CD4-positive, alpha-beta T cell (primary cell): Measurements from ENCODE around the gene GINS1. TPM values are rescaled to one million over a fixed set of nuclear protein-coding genes. Genes with fewer than 3 reads are reported as not detected.
A peak's percentile ranks its signal among the peaks of the same experiment; 100 is the strongest.
"Not testable (repeated sequence)": the region's sequence is repeated elsewhere in the genome, so short reads cannot be mapped to it uniquely, and the experiment has no call there.

Experiments
- ATAC-seq: fragments of 200-7000 bp; cut with Tn5 transposase; one replicate; pipeline ENCODE4 v1.10.0; 2022; ENCODE audit warnings: mild to moderate bottlenecking; ENCODE audit not compliant: poor library complexity
- CTCF ChIA-PET: fragments of 350-600 bp; sonication (Branson Sonifier 250); formaldehyde crosslinking; loops from one replicate; lab custom pipeline; 2021; ENCODE audit warnings: antibody characterized with exemption, inconsistent platforms; lab: Charles Lee
- POLR2A ChIA-PET: fragments of 350-600 bp; sonication (Branson Sonifier 250); formaldehyde crosslinking; loops from one replicate; lab custom pipeline; 2021; ENCODE audit warnings: antibody characterized with exemption, inconsistent platforms; lab: Charles Lee
- DNase-seq, 14 experiments: peaks; one replicate each; pipeline ENCODE4 v3.0.0-alpha.2; 2013 to 2020; ENCODE audit warnings: mixed read lengths in 2 of 14
- H3K27ac ChIP-seq, 2 donors: one replicate each; pipeline versions ENCODE4 v1.5.1 to v1.7.0; 2013; ENCODE audit warnings: low read length in 2 of 2, low read depth in 1 of 2, mild to moderate bottlenecking in 1 of 2
- H3K27me3 ChIP-seq, 2 experiments: 1 replicate in 1 of 2; 2 replicates in 1 of 2; pipeline versions ENCODE4 v1.6.1 to v1.7.0; 2013; ENCODE audit warnings: low read length in 2 of 2, control low read depth in 1 of 2, mild to moderate bottlenecking in 1 of 2, moderate library complexity in 1 of 2; ENCODE audit not compliant: insufficient read depth in 2 of 2, control insufficient read depth in 1 of 2
- H3K36me3 ChIP-seq: one replicate; pipeline ENCODE4 v1.6.1; 2013; ENCODE audit warnings: low read length, control low read depth; ENCODE audit not compliant: insufficient read depth
- H3K4me1 ChIP-seq: one replicate; pipeline ENCODE4 v1.6.1; 2013; ENCODE audit warnings: low read length, control low read depth; ENCODE audit not compliant: insufficient read depth
- H3K4me3 ChIP-seq: one replicate; pipeline ENCODE4 v1.5.1; 2013; ENCODE audit warnings: mild to moderate bottlenecking, low read length, moderate library complexity
- H3K9me3 ChIP-seq, 2 experiments: 1 replicate in 1 of 2; 2 replicates in 1 of 2; pipeline versions ENCODE4 v1.6.1 to v1.7.0; 2013; ENCODE audit warnings: low read length in 2 of 2, mild to moderate bottlenecking in 2 of 2, control low read depth in 1 of 2, moderate library complexity in 1 of 2; ENCODE audit not compliant: control insufficient read depth in 1 of 2, insufficient read depth in 1 of 2
- H3K27ac Mint-ChIP-seq: one replicate; pipeline ENCODE4 v1.8.0; 2020; ENCODE audit warnings: mixed read lengths
- H3K27me3 Mint-ChIP-seq: one replicate; pipeline ENCODE4 v1.8.0; 2021; ENCODE audit warnings: mixed read lengths
- H3K36me3 Mint-ChIP-seq: one replicate; pipeline ENCODE4 v1.8.0; 2021; ENCODE audit warnings: low read depth, mixed read lengths
- H3K4me1 Mint-ChIP-seq: one replicate; pipeline ENCODE4 v1.8.0; 2021; ENCODE audit warnings: low read depth, mixed read lengths
- H3K4me3 Mint-ChIP-seq: one replicate; pipeline ENCODE4 v1.8.0; 2020; ENCODE audit warnings: mild to moderate bottlenecking, mixed read lengths
- H3K9me3 Mint-ChIP-seq: one replicate; pipeline ENCODE4 v1.8.0; 2020; ENCODE audit warnings: mixed read lengths
- intact Hi-C, 2 experiments: fragments of 100-400 bp; cut with DNase I in 1 of 2; cut with micrococcal nuclease in 1 of 2; formaldehyde crosslinking; loops; one replicate each; pipeline versions ENCODE4 v1.15.1 to v1.9.0; 2023 to 2025; cut with DNase I, micrococcal nuclease
- total RNA-seq, 174 experiments: library from RNA in 2 of 174; stranded (reverse) in 2 of 174; gene quantifications; one replicate each; pipeline ENCODE4 v1.2.3 and lab custom pipeline; 2021 to 2026
- TF ChIP-seq, protein P1 (sequence below): fragments of 200-600 bp; IDR thresholded peaks from one replicate; pipeline ENCODE4 v1.8.0; 2022; ENCODE audit warnings: antibody characterized with exemption, mild to moderate bottlenecking

The GINS1 gene
- total RNA-seq, 2 experiments from 2014 or later = 0.08 to 0.17 TPM

DNA sequence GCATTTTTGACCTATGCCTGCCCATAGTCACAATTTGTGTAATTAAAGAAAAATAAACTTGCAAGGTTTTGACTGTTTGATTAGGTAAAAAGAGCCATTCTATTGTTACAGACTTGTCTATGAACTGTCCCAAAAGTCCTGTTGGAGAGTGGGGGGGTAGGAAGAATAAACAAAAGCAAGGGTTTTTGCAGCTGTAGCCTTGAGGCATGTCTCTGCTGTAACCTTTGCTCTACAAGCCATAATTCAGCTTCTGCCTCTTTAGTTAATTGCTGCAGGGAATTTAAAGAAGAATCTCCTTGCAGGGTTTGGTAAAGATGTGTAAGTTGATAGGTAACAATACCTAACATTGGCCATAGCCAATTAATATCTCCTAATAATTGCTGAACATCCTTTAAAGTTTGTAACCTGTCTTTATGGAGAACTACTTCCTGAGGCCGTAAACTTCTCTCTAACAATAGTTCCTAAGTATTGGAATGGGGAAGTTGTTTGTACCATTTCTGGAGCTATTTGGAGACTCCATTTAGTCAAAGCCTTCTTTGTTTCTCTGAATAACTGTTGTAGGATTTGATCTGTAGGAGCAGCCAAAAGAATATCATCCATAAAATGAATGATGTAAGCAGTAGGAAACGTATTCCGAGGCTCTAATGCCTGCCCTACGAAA is 9.0 kb upstream of the GINS1 start:
- DNase-seq = no peak
- ATAC-seq = no peak
- Histone ChIP-seq H3K9me3 (peaks cover 12 to 14% of the 10 kb centered on the region in 2 experiments), H3K27me3 (no peaks in the 10 kb centered on the region), H3K27ac (no peak overlapping the region), H3K4me1 (no peaks in the 10 kb centered on the region), H3K36me3 (no peaks in the 10 kb centered on the region), H3K4me3 (no peak overlapping the region)
- TF ChIP-seq, protein P1, sequence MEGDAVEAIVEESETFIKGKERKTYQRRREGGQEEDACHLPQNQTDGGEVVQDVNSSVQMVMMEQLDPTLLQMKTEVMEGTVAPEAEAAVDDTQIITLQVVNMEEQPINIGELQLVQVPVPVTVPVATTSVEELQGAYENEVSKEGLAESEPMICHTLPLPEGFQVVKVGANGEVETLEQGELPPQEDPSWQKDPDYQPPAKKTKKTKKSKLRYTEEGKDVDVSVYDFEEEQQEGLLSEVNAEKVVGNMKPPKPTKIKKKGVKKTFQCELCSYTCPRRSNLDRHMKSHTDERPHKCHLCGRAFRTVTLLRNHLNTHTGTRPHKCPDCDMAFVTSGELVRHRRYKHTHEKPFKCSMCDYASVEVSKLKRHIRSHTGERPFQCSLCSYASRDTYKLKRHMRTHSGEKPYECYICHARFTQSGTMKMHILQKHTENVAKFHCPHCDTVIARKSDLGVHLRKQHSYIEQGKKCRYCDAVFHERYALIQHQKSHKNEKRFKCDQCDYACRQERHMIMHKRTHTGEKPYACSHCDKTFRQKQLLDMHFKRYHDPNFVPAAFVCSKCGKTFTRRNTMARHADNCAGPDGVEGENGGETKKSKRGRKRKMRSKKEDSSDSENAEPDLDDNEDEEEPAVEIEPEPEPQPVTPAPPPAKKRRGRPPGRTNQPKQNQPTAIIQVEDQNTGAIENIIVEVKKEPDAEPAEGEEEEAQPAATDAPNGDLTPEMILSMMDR = no peak
- Mint-ChIP-seq H3K36me3 (no peaks in the 10 kb centered on the region), H3K9me3 (peaks cover 7% of the 10 kb centered on the region), H3K4me3 (no peak overlapping the region), H3K27ac (no peak overlapping the region), H3K4me1 (no peaks in the 10 kb centered on the region), H3K27me3 (peaks cover 9% of the 10 kb centered on the region)
- ChIA-PET POLR2A (interaction anchor here (0.7 kb wide), 1 partner anchor 203 kb away, joined by 3 read pairs; the partner anchor contains the start of gene ENTPD6), CTCF (interaction anchor here (0.6 to 2.8 kb wide), 9 partner anchors 8 to 405 kb away, joined by 3 to 15 read pairs (median 4); partner anchors contain the start of genes ABHD12 and GINS1)
- intact Hi-C loops = loop anchor here (1.0 to 5.0 kb wide), 5 partner anchors 88 to 404 kb away; partner anchors contain the start of gene ENTPD6 (in 1 of the 2)

GRCh38 chr20:25399037-25399430 is 8.4 kb upstream of the GINS1 start:
- Histone ChIP-seq H3K4me1 (no peaks in the 10 kb centered on the region), H3K4me3 (no peak overlapping the region), H3K36me3 (no peaks in the 10 kb centered on the region), H3K27ac (no peak overlapping the region), H3K27me3 (no peaks in the 10 kb centered on the region), H3K9me3 (peaks cover 14 to 18% of the 10 kb centered on the region in 2 experiments)
- no peak for ATAC-seq
- H3K27ac Mint-ChIP-seq = no peak overlapping the region
- H3K4me3 Mint-ChIP-seq = no peak overlapping the region
- H3K27me3 Mint-ChIP-seq = peaks cover 9% of the 10 kb centered on the region
- ChIA-PET POLR2A (interaction anchor here (0.7 to 1.2 kb wide), 2 partner anchors 8 to 204 kb away, joined by 3 read pairs; partner anchors contain the start of gene ENTPD6), CTCF (interaction anchor here (0.6 to 2.8 kb wide), 10 partner anchors 8 to 405 kb away, joined by 3 to 15 read pairs (median 4); partner anchors contain the start of genes ABHD12 and GINS1)
- H3K9me3 Mint-ChIP-seq = peaks cover 8% of the 10 kb centered on the region
- peaks cover 2% of the 10 kb centered on the region for H3K36me3 Mint-ChIP-seq
- no peaks in the 10 kb centered on the region for H3K4me1 Mint-ChIP-seq
- DNase-seq = peak in 4 of 14 experiments; percentile 20 to 72 (median 67)
- TF ChIP-seq, protein P1 = peak; percentile 66
- intact Hi-C loops = loop anchor here (1.0 to 5.0 kb wide), 5 partner anchors 89 to 404 kb away; partner anchors contain the start of gene ENTPD6 (in 1 of the 2)

GRCh38 chr20:25400291-25400732 is 7.2 kb upstream of the GINS1 start:
- intact Hi-C loops = loop anchor here in 1 of 2 experiments (1.0 kb wide), 1 partner anchor 106 kb away; no protein-coding TSS in a partner anchor
- not testable (repeated sequence) for DNase-seq, H3K36me3 ChIP-seq, H3K4me1 Mint-ChIP-seq, H3K4me1 ChIP-seq, H3K4me3 ChIP-seq, ATAC-seq, H3K27ac Mint-ChIP-seq, H3K27ac ChIP-seq, H3K36me3 Mint-ChIP-seq, H3K27me3 Mint-ChIP-seq, H3K4me3 Mint-ChIP-seq, H3K27me3 ChIP-seq
- H3K9me3 ChIP-seq = peaks cover 14 to 18% of the 10 kb centered on the region in 2 experiments
- POLR2A ChIA-PET = interaction anchor here (1.2 kb wide), 1 partner anchor 9 kb away, joined by 3 read pairs; no protein-coding TSS in a partner anchor
- CTCF ChIA-PET = interaction anchor here (2.8 kb wide), 1 partner anchor 106 kb away, joined by 15 read pairs; no protein-coding TSS in a partner anchor
- peaks cover 15% of the 10 kb centered on the region for H3K9me3 Mint-ChIP-seq
